K562 (cell line): ENCODE results near the gene BRD3. TPM values are rescaled to one million over a fixed set of nuclear protein-coding genes. Genes with fewer than 3 reads are reported as not detected.

ENCODE experiments used
- ARID3A ChIP-seq: IDR thresholded peaks from 2 replicates; pipeline ENCODE4 v1.6.1; 2012; ENCODE audit warnings: low read depth, low read length, improper control_type of control experiment, borderline replicate concordance
- CBFA2T2 ChIP-seq: fragments of 450-650 bp; conservative IDR thresholded peaks from 2 replicates; pipeline ENCODE4 v1.6.1; 2017; ENCODE audit warnings: mild to moderate bottlenecking
- CREM ChIP-seq: IDR thresholded peaks from 2 replicates; pipeline ENCODE4 v1.6.1; 2014; ENCODE audit warnings: antibody characterized with exemption, low read depth
- DACH1 ChIP-seq: fragments of 450-650 bp; IDR thresholded peaks from 2 replicates; pipeline ENCODE4 v1.6.1; 2018; ENCODE audit not compliant: partially characterized antibody
- FOXK1 ChIP-seq: sonication (generic); formaldehyde crosslinking; IDR thresholded peaks from 2 replicates; pipeline ENCODE4 v1.8.0; 2022; ENCODE audit warnings: missing genetic modification reagents, mild to moderate bottlenecking, borderline replicate concordance
- HMG20B ChIP-seq: fragments of 250-450 bp; sonication (Bioruptor Pico); IDR thresholded peaks from 2 replicates; pipeline ENCODE4 v1.5.0; 2021; ENCODE audit warnings: mild to moderate bottlenecking
- HNRNPH1 ChIP-seq: fragments of 200-400 bp; formaldehyde crosslinking; optimal IDR thresholded peaks from 2 replicates; pipeline ENCODE3; 2017; ENCODE audit warnings: low read depth, mild to moderate bottlenecking, low read length, moderate library complexity
- HOXB6 ChIP-seq: fragments of 250-450 bp; sonication (Bioruptor Pico); IDR thresholded peaks from 2 replicates; pipeline ENCODE4 v1.5.1; 2022; ENCODE audit warnings: mild to moderate bottlenecking, borderline replicate concordance
- JUND ChIP-seq, 2 experiments: IDR thresholded peaks; 2 replicates in 1 of 2; 3 replicates in 1 of 2; pipeline ENCODE4 v1.6.1; 2011; ENCODE audit warnings: borderline replicate concordance in 2 of 2, low read depth in 2 of 2, low read length in 2 of 2, improper control_type of control experiment in 1 of 2, missing biosample characterization in 1 of 2, missing genetic modification characterization in 1 of 2, missing genetic modification reagents in 1 of 2
- MYC ChIP-seq, 2 experiments: fragments of 250-450 bp in 1 of 2; sonication (Bioruptor Pico) in 1 of 2; IDR thresholded peaks; 2 replicates each; pipeline versions ENCODE4 v1.5.1 to v1.6.1; 2012 to 2021; ENCODE audit warnings: low read depth in 2 of 2, borderline replicate concordance in 1 of 2, improper control_type of control experiment in 1 of 2, low read length in 1 of 2, mild to moderate bottlenecking in 1 of 2, moderate library complexity in 1 of 2
- RBBP5 ChIP-seq: fragments of 200-600 bp; sonication (generic); IDR thresholded peaks from 2 replicates; pipeline ENCODE4 v1.6.1; 2012; ENCODE audit warnings: borderline replicate concordance, mild to moderate bottlenecking, low read length, control low read depth, inconsistent platforms; ENCODE audit not compliant: insufficient read depth, poor library complexity, severe bottlenecking
- RHOXF2B ChIP-seq: fragments of 250-450 bp; sonication (Bioruptor Pico); conservative IDR thresholded peaks from 2 replicates; pipeline ENCODE4 v1.5.1; 2021
- ZNF507 ChIP-seq: conservative IDR thresholded peaks from 2 replicates; pipeline ENCODE4 v1.6.1; 2017; ENCODE audit warnings: missing genetic modification characterization, missing compliant biosample characterization
- ZZZ3 ChIP-seq: fragments of 450-650 bp; IDR thresholded peaks from 2 replicates; pipeline ENCODE4 v1.6.1; 2016; ENCODE audit warnings: antibody characterized with exemption, mild to moderate bottlenecking, moderate library complexity
- polyA plus RNA-seq, 8 experiments: library from polyadenylated mRNA; depleted of rRNA in 4 of 8; stranded (reverse) in 5 of 8; unstranded in 3 of 8; fragments of >200 nt; fragmentation: Nextera tagmentation in 2 of 8; fragmentation: Illumina TruSeq in 1 of 8; extraction: Ambion mirVana in 2 of 8; extraction: Trizol in 1 of 8; gene quantifications; 2 replicates each; pipeline versions ENCODE4 v1.2.1 to v1.2.3, GENCODE V29; 2011 to 2014; ENCODE audit warnings: inconsistent platforms in 1 of 8, missing spikeins in 1 of 8
- total RNA-seq, 7 experiments: library from RNA; depleted of rRNA in 6 of 7; stranded (reverse); fragments of >200 nt in 6 of 7; fragmentation: Illumina TruSeq in 2 of 7; extraction: Trizol in 2 of 7; gene quantifications; 2 replicates each; pipeline versions ENCODE4 v1.2.1 to v1.2.3, GENCODE V29; 2011 to 2021; ENCODE audit warnings: low replicate concordance in 1 of 7
- TF ChIP-seq, protein P1 (sequence below): fragments of 250-450 bp; sonication (Bioruptor Pico); IDR thresholded peaks from 2 replicates; pipeline ENCODE4 v1.8.0; 2022; ENCODE audit warnings: moderate library complexity, mild to moderate bottlenecking, inconsistent platforms
- TF ChIP-seq, protein P2 (sequence below): fragments of 450-650 bp; formaldehyde crosslinking; IDR thresholded peaks from 2 replicates; pipeline ENCODE4 v1.4.0; 2020; ENCODE audit warnings: mild to moderate bottlenecking, moderate library complexity
- TF ChIP-seq, protein P3 (sequence below): sonication (generic); formaldehyde crosslinking; IDR thresholded peaks from 2 replicates; pipeline ENCODE4 v1.8.0; 2022; ENCODE audit warnings: mild to moderate bottlenecking, missing genetic modification reagents

Gene BRD3
- total and polyA plus RNA-seq, 9 of the 15 experiments (the other 6 are each of a cell fraction or from before 2014, with no cell fraction given): 0.82 to 37.1 (median 4.2) TPM

GRCh38 chr9:134067904-134068743 lies at the start of gene BRD3 (continued):
- no peak for TF ChIP-seq MYC (IDR thresholded peaks at IDR 0.05; ENCODE audit: low read depth, low read length)
- no peak for TF ChIP-seq MYC (CRISPR knock-in tag; IDR thresholded peaks at IDR 0.05; ENCODE audit: borderline replicate concordance, low read depth)
- TF ChIP-seq HMG20B (CRISPR knock-in tag): no peak
- no peak for TF ChIP-seq HNRNPH1
- no peak for TF ChIP-seq DACH1
- no peak for TF ChIP-seq ARID3A
- no peak for TF ChIP-seq HOXB6
- TF ChIP-seq CREM: peak; percentile 81
- TF ChIP-seq RBBP5: no peak
- TF ChIP-seq, protein P1, sequence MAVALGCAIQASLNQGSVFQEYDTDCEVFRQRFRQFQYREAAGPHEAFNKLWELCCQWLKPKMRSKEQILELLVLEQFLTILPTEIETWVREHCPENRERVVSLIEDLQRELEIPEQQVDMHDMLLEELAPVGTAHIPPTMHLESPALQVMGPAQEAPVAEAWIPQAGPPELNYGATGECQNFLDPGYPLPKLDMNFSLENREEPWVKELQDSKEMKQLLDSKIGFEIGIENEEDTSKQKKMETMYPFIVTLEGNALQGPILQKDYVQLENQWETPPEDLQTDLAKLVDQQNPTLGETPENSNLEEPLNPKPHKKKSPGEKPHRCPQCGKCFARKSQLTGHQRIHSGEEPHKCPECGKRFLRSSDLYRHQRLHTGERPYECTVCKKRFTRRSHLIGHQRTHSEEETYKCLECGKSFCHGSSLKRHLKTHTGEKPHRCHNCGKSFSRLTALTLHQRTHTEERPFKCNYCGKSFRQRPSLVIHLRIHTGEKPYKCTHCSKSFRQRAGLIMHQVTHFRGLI: no peak
- TF ChIP-seq FOXK1 (CRISPR knock-in tag): no peak
- no peak for TF ChIP-seq ZNF507 (tag)
- no peak for TF ChIP-seq JUND (IDR thresholded peaks at IDR 0.05; ENCODE audit: borderline replicate concordance, low read depth, low read length)
- no peak for TF ChIP-seq JUND (tag; IDR thresholded peaks at IDR 0.05; ENCODE audit: borderline replicate concordance, low read depth, low read length)
- TF ChIP-seq ZZZ3: no peak
- TF ChIP-seq CBFA2T2: no peak
- TF ChIP-seq, protein P2, sequence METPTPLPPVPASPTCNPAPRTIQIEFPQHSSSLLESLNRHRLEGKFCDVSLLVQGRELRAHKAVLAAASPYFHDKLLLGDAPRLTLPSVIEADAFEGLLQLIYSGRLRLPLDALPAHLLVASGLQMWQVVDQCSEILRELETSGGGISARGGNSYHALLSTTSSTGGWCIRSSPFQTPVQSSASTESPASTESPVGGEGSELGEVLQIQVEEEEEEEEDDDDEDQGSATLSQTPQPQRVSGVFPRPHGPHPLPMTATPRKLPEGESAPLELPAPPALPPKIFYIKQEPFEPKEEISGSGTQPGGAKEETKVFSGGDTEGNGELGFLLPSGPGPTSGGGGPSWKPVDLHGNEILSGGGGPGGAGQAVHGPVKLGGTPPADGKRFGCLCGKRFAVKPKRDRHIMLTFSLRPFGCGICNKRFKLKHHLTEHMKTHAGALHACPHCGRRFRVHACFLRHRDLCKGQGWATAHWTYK (CRISPR knock-in tag): peak; percentile 46; the same call in 1 of the 2 replicates
- TF ChIP-seq, protein P3, sequence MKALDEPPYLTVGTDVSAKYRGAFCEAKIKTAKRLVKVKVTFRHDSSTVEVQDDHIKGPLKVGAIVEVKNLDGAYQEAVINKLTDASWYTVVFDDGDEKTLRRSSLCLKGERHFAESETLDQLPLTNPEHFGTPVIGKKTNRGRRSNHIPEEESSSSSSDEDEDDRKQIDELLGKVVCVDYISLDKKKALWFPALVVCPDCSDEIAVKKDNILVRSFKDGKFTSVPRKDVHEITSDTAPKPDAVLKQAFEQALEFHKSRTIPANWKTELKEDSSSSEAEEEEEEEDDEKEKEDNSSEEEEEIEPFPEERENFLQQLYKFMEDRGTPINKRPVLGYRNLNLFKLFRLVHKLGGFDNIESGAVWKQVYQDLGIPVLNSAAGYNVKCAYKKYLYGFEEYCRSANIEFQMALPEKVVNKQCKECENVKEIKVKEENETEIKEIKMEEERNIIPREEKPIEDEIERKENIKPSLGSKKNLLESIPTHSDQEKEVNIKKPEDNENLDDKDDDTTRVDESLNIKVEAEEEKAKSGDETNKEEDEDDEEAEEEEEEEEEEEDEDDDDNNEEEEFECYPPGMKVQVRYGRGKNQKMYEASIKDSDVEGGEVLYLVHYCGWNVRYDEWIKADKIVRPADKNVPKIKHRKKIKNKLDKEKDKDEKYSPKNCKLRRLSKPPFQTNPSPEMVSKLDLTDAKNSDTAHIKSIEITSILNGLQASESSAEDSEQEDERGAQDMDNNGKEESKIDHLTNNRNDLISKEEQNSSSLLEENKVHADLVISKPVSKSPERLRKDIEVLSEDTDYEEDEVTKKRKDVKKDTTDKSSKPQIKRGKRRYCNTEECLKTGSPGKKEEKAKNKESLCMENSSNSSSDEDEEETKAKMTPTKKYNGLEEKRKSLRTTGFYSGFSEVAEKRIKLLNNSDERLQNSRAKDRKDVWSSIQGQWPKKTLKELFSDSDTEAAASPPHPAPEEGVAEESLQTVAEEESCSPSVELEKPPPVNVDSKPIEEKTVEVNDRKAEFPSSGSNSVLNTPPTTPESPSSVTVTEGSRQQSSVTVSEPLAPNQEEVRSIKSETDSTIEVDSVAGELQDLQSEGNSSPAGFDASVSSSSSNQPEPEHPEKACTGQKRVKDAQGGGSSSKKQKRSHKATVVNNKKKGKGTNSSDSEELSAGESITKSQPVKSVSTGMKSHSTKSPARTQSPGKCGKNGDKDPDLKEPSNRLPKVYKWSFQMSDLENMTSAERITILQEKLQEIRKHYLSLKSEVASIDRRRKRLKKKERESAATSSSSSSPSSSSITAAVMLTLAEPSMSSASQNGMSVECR (CRISPR knock-in tag): peak; percentile 73
- no peak for TF ChIP-seq RHOXF2B
